Immature natural killer cell (primary cell): ENCODE measurements around the gene MTA2. TPM values are rescaled to one million over a fixed set of nuclear protein-coding genes. Genes with fewer than 3 reads are reported as not detected.
"Not testable (repeated sequence)": the region's sequence is repeated elsewhere in the genome, so short reads cannot be mapped to it uniquely, and the experiment has no call there.

Experiments used
- DNase-seq, 3 donors: peaks; one replicate each; pipeline ENCODE4 v3.0.0; 2022; ENCODE audit warnings: mixed read lengths in 1 of 3
- H3K27ac Mint-ChIP-seq, 6 donors: one replicate each; pipeline ENCODE4 v1.8.0; 2020; ENCODE audit warnings: mixed read lengths in 6 of 6, mild to moderate bottlenecking in 5 of 6, inconsistent platforms in 4 of 6, moderate library complexity in 3 of 6
- H3K27me3 Mint-ChIP-seq, 3 donors: one replicate each; pipeline ENCODE4 v1.8.0; 2020 to 2021; ENCODE audit warnings: low read depth in 3 of 3, mild to moderate bottlenecking in 3 of 3, mixed read lengths in 3 of 3, moderate library complexity in 3 of 3, inconsistent platforms in 1 of 3
- H3K36me3 Mint-ChIP-seq, 3 donors: one replicate each; pipeline ENCODE4 v1.8.0; 2020; ENCODE audit warnings: mixed read lengths in 3 of 3, inconsistent platforms in 2 of 3, mild to moderate bottlenecking in 2 of 3
- H3K4me1 Mint-ChIP-seq, 2 donors: one replicate each; pipeline ENCODE4 v1.8.0; 2020; ENCODE audit warnings: inconsistent platforms in 2 of 2, mild to moderate bottlenecking in 2 of 2, mixed read lengths in 2 of 2, moderate library complexity in 1 of 2
- H3K4me3 Mint-ChIP-seq, 5 donors: one replicate each; pipeline ENCODE4 v1.8.0; 2020; ENCODE audit warnings: mild to moderate bottlenecking in 5 of 5, mixed read lengths in 5 of 5, inconsistent platforms in 3 of 5, moderate library complexity in 3 of 5
- H3K9me3 Mint-ChIP-seq, 6 donors: one replicate each; pipeline ENCODE4 v1.8.0; 2020; ENCODE audit warnings: mild to moderate bottlenecking in 6 of 6, mixed read lengths in 6 of 6, inconsistent platforms in 4 of 6, moderate library complexity in 3 of 6
- polyA plus RNA-seq, 3 donors: library from polyadenylated mRNA; unstranded; fragments of 300-500 nt; fragmentation: Illumina TruSeq; gene quantifications; one replicate each; pipeline ENCODE4 v1.2.3, GENCODE V29; 2021

The MTA2 gene
- polyA plus RNA-seq, 3 donors from 2014 or later, result 9.7 to 48.4 (median 22.4) TPM

- Mint-ChIP-seq H3K4me3 (peak overlapping the region; percentile 70 to 89 (median 77)), H3K36me3 (peaks cover 6 to 25% (median 9%) of the 10 kb centered on the region in 3 donors), H3K4me1 (peaks cover 26 to 27% of the 10 kb centered on the region in 2 donors), H3K27ac (peak overlapping the region; percentile 91 to 100 (median 94)), H3K27me3 (peaks cover 0 to 10% (median 9%) of the 10 kb centered on the region in 3 donors), H3K9me3 (no peaks in the 10 kb centered on the region)
- DNase-seq, result no peak
These were observed 20.9 kb upstream of the MTA2 start for GRCh38 chr11:62622476-62623089.

- peaks cover 0 to 10% (median 9%) of the 10 kb centered on the region in 3 donors for H3K27me3 Mint-ChIP-seq
- H3K27ac Mint-ChIP-seq, result peak within 1 kb of the TSS; percentile 91 to 100 (median 95)
- H3K36me3 Mint-ChIP-seq, result peaks cover 5 to 20% (median 6%) of the 10 kb centered on the region in 3 donors
- peak; percentile 98 for DNase-seq
- H3K9me3 Mint-ChIP-seq, result no peaks in the 10 kb centered on the region
- peaks cover 26 to 27% of the 10 kb centered on the region in 2 donors for H3K4me1 Mint-ChIP-seq
- peak within 1 kb of the TSS; percentile 89 to 96 (median 91) for H3K4me3 Mint-ChIP-seq
These were observed 20.2 kb upstream of the MTA2 start, which contains the start of gene B3GAT3 for GRCh38 chr11:62621567-62622470. TSS of gene B3GAT3 (minus strand) at chr11:62621986. CDS start at chr11:62621947, 39 bp downstream.

GRCh38 chr11:62621027-62621566 lies 19.4 kb upstream of the MTA2 start:
- Mint-ChIP-seq H3K27me3 (peaks cover 0 to 10% (median 9%) of the 10 kb centered on the region in 3 donors), H3K36me3 (peaks cover 3 to 19% (median 6%) of the 10 kb centered on the region in 3 donors), H3K27ac (peak overlapping the region; percentile 91 to 97 (median 95)), H3K4me1 (peaks cover 26 to 27% of the 10 kb centered on the region in 2 donors), H3K4me3 (peak overlapping the region; percentile 89 to 96 (median 91)), H3K9me3 (no peaks in the 10 kb centered on the region)
- DNase-seq, result no peak

- H3K27ac Mint-ChIP-seq, H3K4me3 Mint-ChIP-seq, H3K27me3 Mint-ChIP-seq, DNase-seq, H3K9me3 Mint-ChIP-seq: not testable (repeated sequence)
- Mint-ChIP-seq H3K36me3 (peaks cover 0 to 12% (median 3%) of the 10 kb centered on the region in 3 donors), H3K4me1 (peaks cover 25 to 28% of the 10 kb centered on the region in 2 donors)
These were observed 15.3 kb upstream of the MTA2 start for GRCh38 chr11:62616957-62617356.

- no peak for DNase-seq
- Mint-ChIP-seq H3K4me1 (peaks cover 26% of the 10 kb centered on the region in 2 donors), H3K27ac (no peak overlapping the region), H3K27me3 (peaks cover 0 to 5% (median 3%) of the 10 kb centered on the region in 3 donors), H3K4me3 (no peak overlapping the region), H3K36me3 (peaks cover 0 to 12% (median 3%) of the 10 kb centered on the region in 3 donors), H3K9me3 (no peaks in the 10 kb centered on the region)
These were observed 13.9 kb upstream of the MTA2 start for GRCh38 chr11:62615521-62615920.

- peak overlapping the region; percentile 71 to 88 (median 78) for H3K27ac Mint-ChIP-seq
- peaks cover 25 to 26% of the 10 kb centered on the region in 2 donors for H3K4me1 Mint-ChIP-seq
- no peaks in the 10 kb centered on the region for H3K9me3 Mint-ChIP-seq
- H3K36me3 Mint-ChIP-seq, result peaks cover 0 to 14% (median 7%) of the 10 kb centered on the region in 3 donors
- peak overlapping the region in 2 of 5 donors; percentile 7 to 61 for H3K4me3 Mint-ChIP-seq
- DNase-seq, result no peak
- H3K27me3 Mint-ChIP-seq, result peaks cover 0 to 7% (median 3%) of the 10 kb centered on the region in 3 donors
These were observed 12.6 kb upstream of the MTA2 start for GRCh38 chr11:62614275-62614674.

- Mint-ChIP-seq H3K27ac (peak overlapping the region; percentile 74 to 88 (median 82)), H3K27me3 (peaks cover 0 to 7% (median 3%) of the 10 kb centered on the region in 3 donors), H3K4me1 (peaks cover 22 to 27% of the 10 kb centered on the region in 2 donors), H3K9me3 (no peaks in the 10 kb centered on the region), H3K36me3 (peaks cover 0 to 11% (median 5%) of the 10 kb centered on the region in 3 donors), H3K4me3 (peak overlapping the region in 3 of 5 donors; percentile 56 to 69 (median 63))
- DNase-seq, result no peak
These were observed 11.7 kb upstream of the MTA2 start for GRCh38 chr11:62613291-62613778.

- H3K27ac Mint-ChIP-seq, result peak within 1 kb of the TSS; percentile 94 to 99 (median 96)
- H3K27me3 Mint-ChIP-seq, result peaks cover 0 to 7% (median 3%) of the 10 kb centered on the region in 3 donors
- H3K9me3 Mint-ChIP-seq, result no peaks in the 10 kb centered on the region
- peaks cover 22 to 31% of the 10 kb centered on the region in 2 donors for H3K4me1 Mint-ChIP-seq
- H3K36me3 Mint-ChIP-seq, result peaks cover 5 to 18% (median 6%) of the 10 kb centered on the region in 3 donors
- peak; percentile 90 to 92 (median 92) for DNase-seq
- peak within 1 kb of the TSS; percentile 93 to 99 (median 94) for H3K4me3 Mint-ChIP-seq
These were observed 11.0 kb upstream of the MTA2 start, which contains the start of the genes EML3 and ROM1 for GRCh38 chr11:62612366-62613290. TSS of gene EML3 (minus strand) at chr11:62612775. CDS start at chr11:62612457, 318 bp downstream. TSS of gene ROM1 (plus strand) at chr11:62613257. CDS start at chr11:62613282, 25 bp downstream.

GRCh38 chr11:62611705-62612365 lies 10.2 kb upstream of the MTA2 start:
- H3K27ac Mint-ChIP-seq, result peak overlapping the region; percentile 94 to 99 (median 96)
- peak overlapping the region; percentile 93 to 99 (median 94) for H3K4me3 Mint-ChIP-seq
- DNase-seq, result no peak
- H3K27me3 Mint-ChIP-seq, result peaks cover 0 to 8% (median 3%) of the 10 kb centered on the region in 3 donors
- no peaks in the 10 kb centered on the region for H3K9me3 Mint-ChIP-seq
- peaks cover 22 to 31% of the 10 kb centered on the region in 2 donors for H3K4me1 Mint-ChIP-seq
- peaks cover 5 to 20% (median 8%) of the 10 kb centered on the region in 3 donors for H3K36me3 Mint-ChIP-seq

GRCh38 chr11:62610814-62611704 lies 9.4 kb upstream of the MTA2 start:
- H3K27ac Mint-ChIP-seq, result peak overlapping the region; percentile 94 to 99 (median 96)
- peak overlapping the region; percentile 93 to 99 (median 94) for H3K4me3 Mint-ChIP-seq
- DNase-seq, result no peak
- peaks cover 5 to 18% (median 11%) of the 10 kb centered on the region in 3 donors for H3K36me3 Mint-ChIP-seq
- peaks cover 0 to 9% (median 3%) of the 10 kb centered on the region in 3 donors for H3K27me3 Mint-ChIP-seq
- no peaks in the 10 kb centered on the region for H3K9me3 Mint-ChIP-seq
- peaks cover 22 to 31% of the 10 kb centered on the region in 2 donors for H3K4me1 Mint-ChIP-seq

- H3K4me3 Mint-ChIP-seq, result peak overlapping the region; percentile 44 to 73 (median 66)
- peaks cover 5 to 19% (median 11%) of the 10 kb centered on the region in 3 donors for H3K36me3 Mint-ChIP-seq
- H3K27ac Mint-ChIP-seq, result peak overlapping the region; percentile 64 to 98 (median 80)
- DNase-seq, result no peak
- H3K4me1 Mint-ChIP-seq, result peaks cover 22 to 31% of the 10 kb centered on the region in 2 donors
- no peaks in the 10 kb centered on the region for H3K9me3 Mint-ChIP-seq
- H3K27me3 Mint-ChIP-seq, result peaks cover 0 to 9% (median 3%) of the 10 kb centered on the region in 3 donors
These were observed 8.7 kb upstream of the MTA2 start for GRCh38 chr11:62610403-62610802.
